H1 (cell line): ENCODE data around the gene ANKS1B. TPM values are rescaled to one million over a fixed set of nuclear protein-coding genes. Genes with fewer than 3 reads are reported as not detected.

Source experiments
- CTCF ChIA-PET: fragments of 300-600 bp; sonication (Branson Sonifier 250); formaldehyde crosslinking; loops from one replicate; lab custom pipeline; 2021; ENCODE audit not compliant: partially characterized antibody; lab: Charles Lee
- POLR2A ChIA-PET: fragments of 300-600 bp; sonication (Branson Sonifier 250); formaldehyde crosslinking; loops from one replicate; lab custom pipeline; 2021; ENCODE audit warnings: inconsistent platforms; ENCODE audit not compliant: partially characterized antibody; lab: Charles Lee
- DNase-seq, 2 experiments: peaks; one replicate each; pipeline versions ENCODE4 v3.0.0 to v3.0.0-alpha.2; 2010 to 2022; ENCODE audit warnings: low spot score in 2 of 2, low read depth in 1 of 2, mixed read lengths in 1 of 2
- FAIRE-seq: peaks from 2 replicates; lab custom pipeline; 2011; peaks lifted over from hg19 to GRCh38; lab: Jason Lieb, UNC
- H2AFZ ChIP-seq: 2 replicates; pipeline ENCODE4 v1.8.1; 2012; ENCODE audit warnings: low read length, inconsistent platforms
- H2AK5ac ChIP-seq: 2 replicates; pipeline ENCODE4 v1.6.1; 2013; ENCODE audit warnings: low read depth, low read length
- H2BK120ac ChIP-seq: replicated peaks from 2 replicates; pipeline ENCODE3; 2013; ENCODE audit warnings: low read depth, low read length, inconsistent platforms
- H2BK12ac ChIP-seq: 2 replicates; pipeline ENCODE4 v1.6.1; 2013; ENCODE audit warnings: low read depth, low read length
- H2BK15ac ChIP-seq: 2 replicates; pipeline ENCODE4 v1.6.1; 2013; ENCODE audit warnings: low read length
- H2BK20ac ChIP-seq: 2 replicates; pipeline ENCODE4 v1.6.1; 2013; ENCODE audit warnings: low read length
- H2BK5ac ChIP-seq: 2 replicates; pipeline ENCODE4 v1.6.1; 2013; ENCODE audit warnings: low read depth, low read length
- H3K14ac ChIP-seq: 2 replicates; pipeline ENCODE4 v1.6.1; 2013; ENCODE audit warnings: inconsistent platforms; ENCODE audit not compliant: insufficient read length
- H3K18ac ChIP-seq: 2 replicates; pipeline ENCODE4 v1.6.1; 2013; ENCODE audit warnings: low read length; ENCODE audit errors: extremely low read depth
- H3K23ac ChIP-seq: 2 replicates; pipeline ENCODE4 v1.6.1; 2013; ENCODE audit warnings: inconsistent platforms; ENCODE audit not compliant: insufficient read length
- H3K23me2 ChIP-seq: 2 replicates; pipeline ENCODE4 v1.6.1; 2013; ENCODE audit warnings: low read depth, low read length
- H3K27ac ChIP-seq: 2 replicates; pipeline ENCODE4 v1.6.1; 2011; ENCODE audit warnings: low read depth, low read length, inconsistent platforms
- H3K27me3 ChIP-seq, 4 experiments: replicated peaks in 1 of 4; 1 replicate in 1 of 4; 2 replicates in 3 of 4; pipeline versions ENCODE4 v1.6.1 to v1.8.1; 2011 to 2013; ENCODE audit warnings: low read length in 3 of 4, mild to moderate bottlenecking in 3 of 4, inconsistent platforms in 2 of 4, mixed read lengths in 2 of 4, moderate library complexity in 1 of 4; ENCODE audit not compliant: control insufficient read depth in 3 of 4, insufficient read depth in 3 of 4; ENCODE audit errors: extremely low read depth in 1 of 4
- H3K36me3 ChIP-seq, 4 experiments: 2 replicates each; pipeline versions ENCODE4 v1.6.1 to v1.8.1; 2011 to 2013; ENCODE audit warnings: mild to moderate bottlenecking in 4 of 4, low read length in 3 of 4, moderate library complexity in 2 of 4, control low read depth in 1 of 4, inconsistent platforms in 1 of 4; ENCODE audit not compliant: insufficient read depth in 4 of 4, control insufficient read depth in 2 of 4
- H3K4ac ChIP-seq: replicated peaks from 2 replicates; pipeline ENCODE3; 2013; ENCODE audit warnings: low read length, low read depth, mixed read lengths, inconsistent platforms; ENCODE audit not compliant: insufficient read length
- H3K4me1 ChIP-seq, 4 experiments: replicated peaks in 1 of 4; 1 replicate in 1 of 4; 2 replicates in 3 of 4; pipeline versions ENCODE4 v1.6.1 to v1.8.1; 2011 to 2013; ENCODE audit warnings: low read length in 3 of 4, inconsistent platforms in 2 of 4, mixed read lengths in 1 of 4; ENCODE audit not compliant: insufficient read depth in 4 of 4, control insufficient read depth in 3 of 4
- H3K4me2 ChIP-seq, 2 experiments: 2 replicates each; pipeline versions ENCODE4 v1.6.1 to v1.8.1; 2011 to 2013; ENCODE audit warnings: low read depth in 2 of 2, low read length in 2 of 2, control low read depth in 1 of 2, inconsistent platforms in 1 of 2, mild to moderate bottlenecking in 1 of 2; ENCODE audit not compliant: insufficient read depth in 1 of 2
- H3K4me3 ChIP-seq, 4 experiments: fragments of 200-600, 300-600 bp in 1 of 4; sonication (generic), shearing (Covaris generic), sonication (Bioruptor Twin) in 1 of 4; 2 replicates each; pipeline versions ENCODE4 v1.5.1 to v1.8.1; 2011 to 2016; ENCODE audit warnings: low read length in 4 of 4, low read depth in 3 of 4, control low read depth in 2 of 4, inconsistent platforms in 2 of 4, mild to moderate bottlenecking in 2 of 4, mixed read lengths in 1 of 4, moderate library complexity in 1 of 4; ENCODE audit not compliant: insufficient read depth in 2 of 4; ENCODE audit errors: extremely low read depth in 1 of 4
- H3K56ac ChIP-seq: replicated peaks from 2 replicates; pipeline ENCODE3; 2013; ENCODE audit warnings: low read depth, mild to moderate bottlenecking, mixed read lengths, low read length, inconsistent platforms; ENCODE audit not compliant: insufficient read length
- H3K79me1 ChIP-seq: 2 replicates; pipeline ENCODE4 v1.6.1; 2013; ENCODE audit warnings: low read depth, low read length, control low read depth
- H3K79me2 ChIP-seq, 2 experiments: 2 replicates each; pipeline versions ENCODE4 v1.6.1 to v1.8.1; 2012 to 2013; ENCODE audit warnings: low read length in 2 of 2, mild to moderate bottlenecking in 2 of 2, inconsistent platforms in 1 of 2; ENCODE audit not compliant: insufficient read depth in 2 of 2, control insufficient read depth in 1 of 2
- H3K9ac ChIP-seq, 4 experiments: replicated peaks in 1 of 4; 1 replicate in 1 of 4; 2 replicates in 3 of 4; pipeline versions ENCODE4 v1.6.1 to v1.8.1; 2011 to 2013; ENCODE audit warnings: low read depth in 3 of 4, low read length in 3 of 4, control low read depth in 2 of 4, mild to moderate bottlenecking in 2 of 4, moderate library complexity in 2 of 4, inconsistent platforms in 1 of 4; ENCODE audit errors: extremely low read depth in 1 of 4
- H3K9me3 ChIP-seq, 2 experiments: 2 replicates each; pipeline versions ENCODE4 v1.6.1 to v1.8.1; 2012 to 2013; ENCODE audit warnings: mild to moderate bottlenecking in 2 of 2, moderate library complexity in 2 of 2, control low read depth in 1 of 2, inconsistent platforms in 1 of 2, low read depth in 1 of 2, low read length in 1 of 2, mixed read lengths in 1 of 2; ENCODE audit not compliant: insufficient read depth in 2 of 2
- H4K20me1 ChIP-seq, 2 experiments: replicated peaks in 1 of 2; 2 replicates each; pipeline versions ENCODE3 to v1.8.1; 2011 to 2013; ENCODE audit warnings: inconsistent platforms in 2 of 2, low read length in 2 of 2, mild to moderate bottlenecking in 1 of 2; ENCODE audit not compliant: insufficient read depth in 2 of 2, control insufficient read depth in 1 of 2
- H4K5ac ChIP-seq: 2 replicates; pipeline ENCODE4 v1.6.1; 2013; ENCODE audit warnings: low read length, low read depth, mixed read lengths, inconsistent platforms; ENCODE audit not compliant: insufficient read length
- H4K8ac ChIP-seq: 2 replicates; pipeline ENCODE4 v1.8.0; 2013; ENCODE audit warnings: mild to moderate bottlenecking, moderate library complexity, low read length, inconsistent platforms; ENCODE audit not compliant: insufficient read depth; ENCODE audit errors: extremely low read depth
- H4K91ac ChIP-seq: replicated peaks from 2 replicates; pipeline ENCODE3; 2013; ENCODE audit warnings: low read length, mixed read lengths, inconsistent platforms; ENCODE audit not compliant: insufficient read length
- BCL11A ChIP-seq, 2 experiments: IDR thresholded peaks; one replicate each; pipeline ENCODE4 v1.6.1; 2011; ENCODE audit warnings: low read depth in 2 of 2, low read length in 2 of 2, mild to moderate bottlenecking in 2 of 2
- CHD2 ChIP-seq: IDR thresholded peaks from 2 replicates; pipeline ENCODE4 v1.6.1; 2012; ENCODE audit warnings: low read length, improper control_type of control experiment
- MAX ChIP-seq: IDR thresholded peaks from 2 replicates; pipeline ENCODE4 v1.6.1; 2012; ENCODE audit warnings: inconsistent platforms
- RXRA ChIP-seq: IDR thresholded peaks from 2 replicates; pipeline ENCODE4 v1.6.1; 2011; ENCODE audit warnings: low read depth, mild to moderate bottlenecking, low read length, moderate library complexity; ENCODE audit not compliant: insufficient read depth
- WGBS, 2 experiments: shearing (Covaris generic) in 1 of 2; methylation state at CpG; one replicate each; pipeline versions ENCODE4 v1.1.6 to v1.1.7; 2013 to 2015; ENCODE audit warnings: low lambda C conversion rate in 2 of 2, mixed read lengths in 2 of 2, inconsistent platforms in 1 of 2, low coverage in 1 of 2, missing lambda C conversion rate in 1 of 2; ENCODE audit not compliant: insufficient replicate concordance in 2 of 2, insufficient coverage in 1 of 2, insufficient read length in 1 of 2; ENCODE audit errors: extremely low coverage in 1 of 2, missing lambda C conversion rate in 1 of 2; 5-methylcytosine and 5-hydroxymethylcytosine counted together
- polyA plus RNA-seq, 7 experiments: library from polyadenylated mRNA; depleted of rRNA in 3 of 7; stranded (reverse) in 5 of 7; unstranded in 2 of 7; fragments of >200 nt in 5 of 7; fragments of 200-250 nt in 2 of 7; gene quantifications; 1 replicate in 5 of 7; 2 replicates in 1 of 7; 4 replicates in 1 of 7; pipeline versions ENCODE4 v1.2.1 to v1.2.3, GENCODE V29; 2011 to 2013; ENCODE audit warnings: missing spikeins in 2 of 7, mixed read lengths in 2 of 7
- total RNA-seq: library from RNA; stranded (reverse); fragmentation: NEBNext Ultra II Directional; extraction: Animal tissue kit (Norgen Biotek cat#: 25700); gene quantifications from 2 replicates; pipeline ENCODE4 v1.2.1, GENCODE V29; 2021

ANKS1B gene
- total and polyA plus RNA-seq, 2 of the 8 experiments (the other 6 are each of a cell fraction or from before 2014, with no cell fraction given), result 2.7 to 6.1 TPM

GRCh38 chr12:98741196-98741555 lies 1243.6 kb downstream of the ANKS1B start:
- Histone ChIP-seq H4K20me1 (no peaks in the 10 kb centered on the region), H3K9ac (no peak overlapping the region), H3K4me1 (peaks cover 0 to 12% (median 3%) of the 10 kb centered on the region in 4 experiments; a peak in 5 of 7 replicates), H3K23me2 (no peaks in the 10 kb centered on the region), H2AFZ (no peak overlapping the region), H4K8ac (no peak overlapping the region), H4K5ac (no peak overlapping the region), H3K18ac (no peak overlapping the region), H3K23ac (no peak overlapping the region), H3K36me3 (no peaks in the 10 kb centered on the region), H3K9me3 (no peaks in the 10 kb centered on the region), H3K14ac (no peak overlapping the region), H2AK5ac (no peak overlapping the region), H3K56ac (no peak overlapping the region), H3K4me2 (peak overlapping the region in 1 of 2 experiments; percentile 29; a peak in 1 of 4 replicates), H3K79me2 (no peaks in the 10 kb centered on the region), H3K27me3 (peaks cover 0 to 9% (median 6%) of the 10 kb centered on the region in 4 experiments; a peak in 5 of 7 replicates), H2BK20ac (no peak overlapping the region), H4K91ac (no peak overlapping the region), H2BK5ac (no peak overlapping the region), H2BK120ac (no peak overlapping the region), H2BK12ac (no peak overlapping the region), H3K79me1 (no peaks in the 10 kb centered on the region; the same call in 1 of the 2 replicates), H3K4me3 (no peak overlapping the region), H3K27ac (no peak overlapping the region), H2BK15ac (no peak overlapping the region), H3K4ac (no peak overlapping the region)
- no peak for FAIRE-seq
- 87% methylated on average over 4 of the region's 4 CpGs; no CpG with 5 or more reads in 1 of the 2 experiments for WGBS, 2 experiments
- ChIA-PET POLR2A (no interaction called here), CTCF (interaction anchor here (0.7 to 6.3 kb wide), 18 partner anchors 12 to 260 kb away, joined by 3 to 57 read pairs (median 4); no protein-coding TSS in a partner anchor)
- TF ChIP-seq RXRA (no peak), CHD2 (no peak), MAX (no peak), BCL11A (IDR thresholded peaks at IDR 0.05; ENCODE audit: low read depth in 2 of 2, low read length in 2 of 2) (no peak)
- DNase-seq, result no peak
